Measurements from ENCODE around the gene ART1.
A peak's percentile ranks its signal among the peaks of the same experiment; 100 is the strongest.
"Not testable (repeated sequence)": the region's sequence is repeated elsewhere in the genome, so short reads cannot be mapped to it uniquely, and the experiment has no call there.

Gene ART1

DNA sequence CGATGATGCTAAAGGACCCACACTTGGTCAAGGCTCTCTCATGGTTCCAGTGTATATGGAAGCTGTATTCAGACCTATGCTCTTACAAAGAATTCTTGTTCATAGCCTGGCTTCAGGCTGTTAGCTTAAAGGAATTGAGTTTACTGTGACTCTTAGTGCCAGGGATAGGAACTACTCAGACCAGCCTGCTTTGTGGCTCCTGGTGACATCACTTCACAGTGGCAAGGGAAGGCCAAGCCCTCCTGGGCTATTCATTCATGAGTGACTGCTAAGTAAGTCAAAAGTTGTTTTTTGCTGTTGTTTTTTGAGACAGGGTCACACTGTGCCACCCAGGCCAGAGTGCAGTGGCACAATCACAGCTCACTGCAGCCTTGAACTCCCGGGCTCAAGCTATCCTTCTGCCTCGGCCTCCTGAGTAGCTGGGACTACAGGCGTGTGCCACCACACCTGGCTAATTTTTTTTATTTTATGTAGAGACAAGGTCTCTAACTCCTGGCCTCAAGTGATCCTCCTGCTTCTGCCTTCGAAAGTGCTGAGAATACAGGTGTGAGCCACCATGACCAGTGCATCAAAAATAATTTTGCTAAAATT lies 12.8 kb upstream of the ART1 start:
- no peak for DNase-seq

GRCh38 chr11:3635641-3636375 lies 9.1 kb upstream of the ART1 start:
- DNase-seq = no peak

DNA sequence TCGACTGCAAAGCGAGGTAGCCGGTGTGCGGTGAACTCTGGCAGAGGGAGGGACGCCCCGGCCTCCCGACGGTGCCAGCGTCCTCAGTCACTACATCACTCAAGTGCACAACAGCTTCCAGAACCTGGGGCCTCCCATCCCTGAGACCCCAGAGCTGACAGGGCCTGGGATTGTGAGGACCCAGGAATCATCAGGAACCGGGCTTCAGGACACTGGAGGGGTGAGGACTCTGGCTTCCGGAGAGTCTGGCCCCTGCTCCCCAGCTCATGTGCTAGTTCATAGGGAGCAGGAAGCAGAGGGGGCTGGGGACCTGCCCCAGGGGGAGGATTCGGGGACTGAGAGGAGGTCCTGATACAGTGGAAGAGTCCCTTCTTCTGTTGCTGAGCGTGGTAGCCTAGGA lies 7.7 kb upstream of the ART1 start:
- no peak for DNase-seq

DNA sequence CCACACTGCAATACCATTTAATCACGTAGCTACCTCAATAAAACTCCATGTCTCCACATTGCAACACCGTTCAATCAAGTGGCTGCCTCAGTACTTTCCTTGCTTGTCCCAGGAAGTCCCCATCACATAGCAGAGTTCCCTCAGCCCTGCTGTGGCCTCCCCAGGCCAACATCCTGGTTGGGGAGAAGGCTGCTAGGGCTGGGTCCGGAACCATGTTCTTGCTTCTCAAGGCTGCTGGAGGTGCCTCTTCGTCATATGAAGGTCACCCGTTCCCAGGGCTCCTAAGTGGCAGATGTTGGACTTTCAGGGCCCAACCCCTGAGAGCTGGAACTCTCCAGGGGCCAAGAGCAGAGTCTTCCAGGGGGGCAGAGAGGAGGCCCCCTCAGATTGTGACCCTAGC lies 6.4 kb upstream of the ART1 start:
- DNase-seq = no peak

- DNase-seq = no peak
Observed at GRCh38 chr11:3639841-3640240, 5.1 kb upstream of the ART1 start.

- no peak for DNase-seq
Observed at GRCh38 chr11:3641191-3641590, 3.7 kb upstream of the ART1 start.

DNA sequence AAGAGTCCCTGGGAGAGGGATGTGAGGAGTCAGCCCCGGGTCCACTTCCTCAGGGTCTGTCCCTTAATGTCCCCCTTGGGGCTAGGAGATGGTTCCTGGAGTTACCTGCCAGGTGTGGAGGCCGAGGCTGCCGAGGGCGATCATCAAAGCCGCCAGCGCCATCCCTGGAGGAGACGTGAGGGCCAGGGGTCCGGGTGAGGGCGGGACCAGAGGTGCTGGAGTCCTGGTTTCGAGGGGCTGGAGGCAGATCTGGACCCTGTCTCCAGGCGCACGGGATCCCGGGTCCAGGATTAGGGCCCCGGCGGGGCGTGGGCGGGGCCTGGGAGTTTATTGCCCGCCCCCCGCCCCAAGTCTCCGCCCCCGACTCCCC lies 3.2 kb upstream of the ART1 start, which contains the start of gene ART5:
Gene ART5 (minus strand): TSS at position 292 of the 370 bp plus-strand sequence. CDS start 130 bp downstream, at position 162.
- DNase-seq = no peak

GRCh38 chr11:3642071-3642951 lies 2.6 kb upstream of the ART1 start:
- peak; percentile 89 for DNase-seq

DNA sequence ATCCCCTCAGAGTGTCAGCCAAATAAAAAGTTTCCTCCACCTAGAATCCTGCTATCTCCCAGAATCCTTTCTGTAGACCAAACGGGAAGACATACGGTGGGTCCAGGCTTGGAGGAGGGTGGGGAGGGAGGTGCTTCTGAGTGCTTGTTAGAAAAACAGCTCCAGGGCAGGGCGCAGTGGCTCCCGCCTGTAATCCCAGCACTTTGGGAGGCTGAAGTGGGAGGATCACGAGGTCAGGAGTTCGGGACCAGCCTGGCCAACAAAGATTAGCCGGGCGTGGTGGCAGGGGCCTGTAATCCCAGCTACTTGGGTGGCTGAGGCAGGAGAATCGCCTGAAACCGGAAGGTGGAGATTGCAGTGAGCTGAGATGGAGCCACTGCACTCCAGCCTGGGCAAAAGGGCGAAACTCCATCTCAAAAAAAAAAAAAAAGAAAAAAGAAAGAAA lies 1.8 kb upstream of the ART1 start:
- DNase-seq = not testable (repeated sequence)

DNA sequence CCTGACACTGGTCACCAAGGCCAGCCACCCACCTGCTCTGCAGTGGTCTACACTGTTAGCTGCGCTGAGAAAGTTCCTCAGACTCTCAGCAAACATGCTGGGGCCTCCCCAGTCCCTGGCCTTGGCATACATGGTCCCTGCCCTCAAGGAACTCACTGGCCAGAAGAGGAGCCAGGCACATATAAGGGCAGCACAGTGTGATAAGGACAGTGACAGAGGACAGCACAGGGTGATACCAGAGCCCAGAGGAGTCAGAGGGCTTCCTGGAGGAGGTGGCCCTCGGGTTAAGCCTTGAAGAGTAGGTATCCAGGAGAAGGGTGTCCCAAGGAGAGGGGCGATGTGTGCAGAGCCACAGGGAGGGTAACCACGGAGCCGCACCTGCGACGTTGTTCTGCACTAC lies 624 bp downstream of the ART1 start:
- DNase-seq = no peak

DNA sequence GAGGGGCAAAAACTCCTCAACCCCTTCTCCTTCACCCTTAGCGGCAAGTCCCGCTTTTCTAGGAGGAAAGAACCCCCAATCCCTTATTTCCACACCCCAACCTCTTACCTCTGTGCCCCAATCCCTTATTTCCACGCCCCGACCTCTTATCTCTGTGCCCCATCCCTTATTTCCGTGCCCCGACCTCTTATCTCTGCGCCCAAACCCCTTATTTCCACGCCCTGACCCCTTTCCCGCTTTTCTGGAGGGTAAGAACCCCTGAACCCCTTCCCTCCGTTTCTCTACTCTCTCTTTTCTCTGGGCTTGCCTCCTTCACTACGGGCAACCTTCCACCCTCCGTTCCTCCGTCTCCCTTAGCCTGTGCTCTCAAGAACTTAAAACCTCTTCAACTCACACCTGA lies 3.9 kb downstream of the ART1 start:
- not testable (repeated sequence) for DNase-seq

- not testable (repeated sequence) for DNase-seq
Observed at GRCh38 chr11:3649374-3649773, 4.4 kb downstream of the ART1 start.

DNA sequence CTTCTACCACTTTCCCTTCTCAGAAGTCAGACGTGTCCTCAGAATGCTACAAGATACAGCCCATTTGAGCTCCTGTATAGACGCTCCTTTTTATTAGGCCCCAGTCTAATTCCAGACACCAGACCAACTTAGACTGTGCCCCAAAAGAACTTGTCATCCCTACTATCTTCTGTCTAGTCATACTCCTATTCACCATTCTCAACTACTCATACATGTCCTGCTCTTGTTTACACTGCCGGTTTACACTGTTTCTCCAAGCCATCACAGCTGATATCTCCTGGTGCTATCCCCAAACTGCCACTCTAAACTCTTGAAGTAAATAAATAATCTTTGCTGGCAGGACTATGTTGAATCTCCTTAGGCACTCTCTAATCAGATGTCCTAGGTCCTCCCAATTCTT lies 7.6 kb downstream of the ART1 start:
- DNase-seq = not testable (repeated sequence)

GRCh38 chr11:3655547-3655946 lies 10.6 kb downstream of the ART1 start:
- DNase-seq = no peak

GRCh38 chr11:3657331-3657730 lies 12.4 kb downstream of the ART1 start:
- DNase-seq = not testable (repeated sequence)

GRCh38 chr11:3658252-3658651 lies 13.3 kb downstream of the ART1 start:
- no peak for DNase-seq

DNA sequence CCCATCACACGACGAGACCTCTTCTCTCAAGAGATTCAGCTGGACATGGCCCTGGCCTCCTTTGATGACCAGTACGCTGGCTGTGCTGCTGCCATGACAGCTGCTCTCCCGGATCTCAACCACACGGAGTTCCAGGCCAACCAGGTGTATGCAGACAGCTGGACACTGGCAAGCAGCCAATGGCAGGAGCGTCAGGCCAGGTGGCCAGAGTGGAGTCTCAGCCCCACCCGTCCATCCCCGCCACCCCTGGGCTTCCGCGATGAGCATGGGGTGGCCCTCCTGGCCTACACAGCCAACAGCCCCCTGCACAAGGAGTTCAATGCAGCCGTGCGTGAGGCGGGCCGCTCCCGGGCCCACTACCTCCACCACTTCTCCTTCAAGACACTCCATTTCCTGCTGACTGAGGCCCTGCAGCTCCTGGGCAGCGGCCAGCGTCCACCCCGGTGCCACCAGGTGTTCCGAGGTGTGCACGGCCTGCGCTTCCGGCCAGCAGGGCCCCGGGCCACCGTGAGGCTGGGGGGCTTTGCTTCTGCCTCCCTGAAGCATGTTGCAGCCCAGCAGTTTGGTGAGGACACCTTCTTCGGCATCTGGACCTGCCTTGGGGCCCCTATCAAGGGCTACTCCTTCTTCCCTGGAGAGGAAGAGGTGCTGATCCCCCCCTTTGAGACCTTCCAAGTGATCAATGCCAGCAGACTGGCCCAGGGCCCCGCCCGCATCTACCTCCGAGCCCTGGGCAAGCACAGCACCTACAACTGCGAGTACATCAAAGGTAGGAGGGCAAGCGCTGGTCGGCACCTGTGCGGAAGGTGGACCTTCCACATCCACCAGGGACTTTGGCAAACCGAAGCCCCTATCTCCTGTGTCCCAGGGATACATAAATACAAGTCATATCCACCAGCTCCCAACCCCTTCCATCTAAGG lies 14.9 kb downstream of the ART1 start:
- DNase-seq = no peak

DNA sequence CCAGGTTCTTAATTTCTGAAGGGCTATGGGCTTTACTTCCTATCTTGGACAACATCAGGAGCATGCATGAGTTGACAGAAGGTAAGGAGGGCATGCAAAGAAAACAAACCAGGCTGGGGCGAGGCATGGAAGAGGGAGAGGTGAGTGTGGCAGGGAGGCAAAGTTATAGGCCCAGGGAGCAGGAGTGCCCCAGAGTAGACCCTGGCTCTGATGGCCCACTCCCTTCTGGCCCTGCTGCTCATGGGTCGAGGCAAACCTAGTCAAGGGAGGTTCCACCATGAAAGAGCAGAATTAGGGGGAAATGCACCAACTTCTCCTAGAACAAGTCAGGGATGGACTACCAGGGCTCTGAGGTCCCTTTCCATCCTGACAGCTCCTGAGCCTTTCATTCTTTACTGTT lies 16.0 kb downstream of the ART1 start:
- DNase-seq = no peak

GRCh38 chr11:3662856-3663255 lies 17.9 kb downstream of the ART1 start:
- DNase-seq = no peak

DNA sequence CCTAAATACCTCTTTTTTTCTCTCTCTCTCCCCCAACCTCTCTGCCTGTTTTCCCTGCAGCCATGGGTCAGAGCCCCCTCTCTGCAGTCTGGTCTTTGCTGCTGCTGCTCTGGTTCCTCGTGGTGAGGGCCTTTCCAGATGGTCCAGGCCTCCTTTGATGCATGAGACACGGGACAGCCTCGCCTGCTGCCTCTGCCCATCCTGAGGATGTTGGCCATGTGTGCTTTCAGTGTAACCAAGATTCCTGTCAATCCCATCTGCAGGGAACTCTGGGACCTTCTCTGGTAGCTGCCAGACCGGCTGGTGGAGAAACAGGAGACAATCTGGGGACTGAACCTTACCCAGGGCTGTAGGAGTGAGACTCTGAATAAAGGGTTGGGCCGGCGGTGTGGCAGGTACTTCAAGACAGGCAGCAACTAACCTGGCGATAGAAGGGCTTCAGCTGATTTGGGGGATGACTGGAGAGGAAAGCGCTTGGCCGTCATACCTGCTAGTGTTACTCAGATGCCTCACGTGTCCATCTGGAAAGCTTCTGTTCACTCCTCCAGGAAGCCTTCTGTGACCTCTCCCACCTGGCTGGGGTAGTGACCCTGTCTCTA lies 19.2 kb downstream of the ART1 start:
- DNase-seq = no peak

- no peak for DNase-seq
Observed at GRCh38 chr11:3665336-3666022, 20.6 kb downstream of the ART1 start.

Measured in 8988T (cell line).